Epithelial cell of prostate (primary cell): Measurements from ENCODE around the gene ATP5IF1.

Experiments
- DNase-seq: peaks from one replicate; pipeline ENCODE4 v3.0.0-alpha.2; 2011; ENCODE audit warnings: low read depth, low spot score
- H3K27ac ChIP-seq: fragments of 450-650 bp; 2 replicates; pipeline ENCODE4 v1.5.1; 2017; ENCODE audit warnings: mild to moderate bottlenecking

ATP5IF1 gene

DNA sequence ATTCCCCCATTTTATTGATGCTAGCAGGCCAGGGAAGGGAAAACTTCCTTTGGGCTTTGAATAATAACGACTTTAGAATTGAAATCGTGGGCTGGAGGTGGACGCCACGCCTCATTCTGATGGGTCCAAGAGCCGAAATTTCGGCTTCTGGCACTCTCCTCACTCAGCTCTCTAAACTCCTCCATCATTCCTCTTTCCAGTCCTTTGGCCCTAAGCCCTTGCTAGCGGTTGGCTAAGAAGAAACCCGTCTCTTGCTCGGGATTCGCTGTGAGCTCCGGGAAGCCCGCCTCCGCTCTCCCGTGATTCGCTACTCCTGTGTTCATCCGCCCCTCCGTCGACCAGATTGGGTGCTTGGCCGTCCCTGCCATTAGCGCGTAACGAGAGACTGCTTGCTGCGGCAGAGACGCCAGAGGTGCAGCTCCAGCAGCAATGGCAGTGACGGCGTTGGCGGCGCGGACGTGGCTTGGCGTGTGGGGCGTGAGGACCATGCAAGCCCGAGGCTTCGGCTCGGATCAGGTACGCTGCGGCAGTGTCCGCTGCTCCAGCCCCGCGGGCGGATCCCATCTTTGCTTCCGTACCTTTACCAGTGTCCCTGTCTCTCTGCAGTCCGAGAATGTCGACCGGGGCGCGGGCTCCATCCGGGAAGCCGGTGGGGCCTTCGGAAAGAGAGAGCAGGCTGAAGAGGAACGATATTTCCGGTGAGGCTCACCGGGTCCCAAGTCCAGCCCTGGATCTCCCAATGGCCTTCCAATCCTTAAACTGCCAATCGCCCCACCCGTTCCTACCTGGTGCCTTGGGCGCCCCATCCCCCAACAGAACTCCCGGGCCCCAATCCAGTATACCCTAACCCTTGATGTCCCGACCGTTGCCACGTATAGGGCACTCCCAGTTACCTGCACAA, at the start of gene ATP5IF1:
ATP5IF1 (plus strand) TSS at position 370 of the 901 bp plus-strand sequence; CDS start at position 430, 60 bp downstream.
- peak; percentile 89 for DNase-seq
- peak within 1 kb of the TSS; percentile 54 for H3K27ac ChIP-seq

DNA sequence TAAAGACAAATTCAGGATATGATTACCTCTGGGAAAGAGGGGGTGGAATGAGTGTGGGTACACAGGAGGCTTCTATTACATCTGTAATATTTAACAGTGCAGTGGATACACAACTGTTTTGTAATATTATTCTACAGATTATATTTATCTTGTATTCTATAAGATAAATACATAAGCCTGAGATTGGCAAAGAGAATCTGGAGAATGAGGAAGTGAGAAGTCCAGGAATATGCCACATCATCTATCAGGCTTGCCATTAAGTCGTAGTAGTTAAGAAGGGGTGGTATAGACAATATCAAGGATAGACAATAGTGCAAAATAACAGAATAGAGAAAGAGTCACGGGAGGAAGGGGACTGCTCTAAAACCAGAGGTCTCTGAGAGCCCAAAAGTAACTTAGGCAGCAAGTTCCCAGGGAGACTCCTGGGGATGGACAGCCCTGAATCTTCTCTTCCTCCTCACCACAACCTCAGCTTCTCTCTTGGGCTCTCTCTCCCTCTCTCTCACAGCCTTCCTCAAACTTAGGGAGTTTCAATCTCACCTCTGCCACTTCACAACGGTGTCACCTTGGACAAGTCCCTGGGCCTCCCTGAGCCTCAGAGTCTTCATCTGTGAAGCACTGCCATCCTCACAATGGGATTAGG, 45.5 kb upstream of the ATP5IF1 start:
- DNase-seq: no peak
- peak overlapping the region; percentile 52 for H3K27ac ChIP-seq

DNA sequence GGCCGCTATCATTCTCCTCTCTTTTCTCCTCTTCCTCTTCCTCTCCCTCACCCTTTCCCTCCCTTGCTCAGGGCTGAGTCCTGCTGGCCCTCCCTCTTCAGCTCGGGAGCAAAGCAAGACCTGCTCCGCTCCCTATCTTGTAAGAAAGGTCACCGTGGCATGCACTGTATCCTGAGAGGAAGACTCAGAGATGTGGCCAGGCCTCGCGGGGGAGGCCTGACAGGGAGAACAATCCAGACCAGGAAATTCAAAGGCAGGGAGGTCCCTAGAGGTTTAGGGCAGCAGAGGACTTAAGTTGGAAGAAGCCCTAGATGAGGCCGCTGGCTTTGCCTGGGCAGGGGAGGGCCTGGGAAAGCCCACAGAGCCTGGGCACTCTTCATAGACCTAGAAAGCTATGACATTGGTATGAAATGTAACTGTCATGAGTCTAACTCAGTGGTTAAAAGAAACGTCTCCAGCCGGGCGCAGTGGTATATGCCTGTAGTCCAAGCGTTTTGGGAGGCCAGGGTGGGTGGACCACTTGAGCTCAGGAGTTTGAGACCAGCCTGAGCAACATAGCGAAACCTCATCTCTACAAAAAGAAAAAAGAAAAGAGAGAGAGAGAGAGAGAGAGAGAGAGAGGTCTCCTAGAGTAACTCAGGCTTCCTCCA, 44.8 kb upstream of the ATP5IF1 start:
- H3K27ac ChIP-seq: peak overlapping the region; percentile 52

GRCh38 chr1:28193701-28194161, 42.2 kb upstream of the ATP5IF1 start:
- DNase-seq: peak; percentile 60
- H3K27ac ChIP-seq: peak overlapping the region; percentile 49

More for the DNA sequence above, 44.8 kb upstream of the ATP5IF1 start:
- no peak for DNase-seq

GRCh38 chr1:28194326-28195035, 41.4 kb upstream of the ATP5IF1 start:
- peak overlapping the region; percentile 49 for H3K27ac ChIP-seq
- no peak for DNase-seq

DNA sequence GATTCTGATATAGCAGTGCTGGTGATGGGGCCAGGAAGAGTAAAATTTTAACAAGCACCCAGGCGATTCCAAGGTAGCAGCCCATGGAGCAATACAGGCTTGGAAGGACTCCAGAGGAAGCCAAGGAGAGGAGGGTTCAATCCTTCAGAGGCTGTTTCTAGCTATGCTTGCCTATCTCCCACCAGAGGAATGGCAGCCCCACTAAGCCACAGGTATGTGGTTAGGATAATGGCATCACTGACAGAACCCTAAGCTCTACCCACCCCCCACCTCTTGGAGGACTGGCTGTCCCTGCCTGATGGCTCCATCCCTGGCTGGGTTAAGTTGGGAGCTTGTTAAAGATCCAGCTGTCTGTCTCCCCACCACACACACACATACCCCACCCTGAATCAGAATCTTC, 40.1 kb upstream of the ATP5IF1 start:
- no peak for DNase-seq
- no peak overlapping the region for H3K27ac ChIP-seq

GRCh38 chr1:28196330-28196729, 39.6 kb upstream of the ATP5IF1 start:
- H3K27ac ChIP-seq: peak overlapping the region; percentile 75
- no peak for DNase-seq

DNA sequence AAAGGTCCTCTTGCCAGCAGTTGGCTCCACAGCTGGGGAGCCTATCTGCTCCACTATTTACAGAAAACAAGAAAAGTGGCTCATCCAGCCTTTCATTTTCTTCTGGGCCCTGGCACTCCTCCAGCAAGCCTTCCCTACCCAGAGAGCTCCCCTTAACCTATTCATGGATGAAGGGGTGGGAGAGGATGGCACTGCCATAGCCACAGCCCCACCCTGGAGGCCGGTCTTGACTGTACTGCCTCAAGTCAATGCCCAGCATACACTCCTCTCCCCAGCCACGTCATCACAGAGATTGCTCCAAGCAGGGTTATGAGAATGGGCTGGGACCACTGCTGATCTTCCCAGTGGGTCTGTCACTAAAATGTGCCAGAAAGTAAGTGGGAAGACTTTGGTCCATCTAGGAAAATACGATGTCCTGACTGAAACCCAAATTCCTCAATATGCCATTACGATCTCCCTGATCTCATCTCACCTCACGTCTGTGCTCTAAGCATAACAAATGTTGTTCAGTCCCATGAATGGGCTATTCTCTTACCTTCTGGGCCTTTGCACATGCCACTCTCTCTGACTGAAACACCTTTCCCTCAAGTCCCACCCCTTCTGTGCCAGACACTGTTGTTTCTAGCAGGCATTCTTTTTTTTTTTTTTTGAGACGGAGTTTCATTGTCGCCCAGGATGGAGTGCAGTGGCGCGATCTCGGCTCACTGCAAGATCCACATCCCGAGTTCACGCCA, 38.1 kb upstream of the ATP5IF1 start:
- DNase-seq: no peak
- H3K27ac ChIP-seq: peak overlapping the region; percentile 75

DNA sequence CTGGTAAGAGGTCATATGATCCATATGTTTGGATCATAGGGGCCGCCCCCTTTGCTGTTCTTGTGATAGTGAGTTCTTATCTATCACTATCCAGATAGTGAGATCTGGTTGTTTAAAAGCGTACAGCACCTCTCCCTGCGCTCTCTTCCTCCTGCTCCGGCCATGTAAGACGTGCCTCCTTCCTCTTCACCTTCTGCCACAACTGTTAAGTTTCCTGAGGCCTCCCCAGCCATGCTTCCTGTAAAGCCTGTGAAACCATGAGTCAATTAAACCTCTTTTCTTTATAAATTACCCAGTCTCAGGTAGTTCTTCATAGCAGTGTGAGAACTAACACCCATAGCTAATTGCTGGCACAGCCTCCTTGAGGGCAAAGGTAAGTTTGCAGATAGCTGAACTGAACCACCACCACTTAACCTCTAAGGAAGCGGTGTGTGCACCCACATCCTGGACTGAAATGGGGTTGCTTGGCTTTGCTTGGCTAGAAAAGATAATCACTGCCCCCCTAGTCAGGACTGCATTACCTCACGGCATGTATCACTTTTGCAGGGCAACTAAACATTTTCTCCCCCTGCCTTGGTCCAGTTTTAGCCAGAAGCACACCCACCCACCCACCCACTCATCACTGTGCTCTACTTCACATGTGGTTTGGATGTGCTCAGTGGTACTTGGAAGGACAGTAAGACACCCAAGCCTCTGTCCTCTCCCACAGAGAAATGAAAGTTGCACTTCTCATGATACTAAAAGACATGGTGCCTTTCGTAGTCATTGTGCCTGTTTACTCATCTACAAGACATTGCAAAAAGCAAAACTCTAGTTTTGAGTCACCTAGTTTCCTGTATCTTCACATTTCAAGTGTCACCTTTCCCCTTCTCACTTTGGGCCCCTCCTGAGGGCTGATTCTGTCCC, 36.3 kb upstream of the ATP5IF1 start:
- no peak overlapping the region for H3K27ac ChIP-seq
- no peak for DNase-seq

DNA sequence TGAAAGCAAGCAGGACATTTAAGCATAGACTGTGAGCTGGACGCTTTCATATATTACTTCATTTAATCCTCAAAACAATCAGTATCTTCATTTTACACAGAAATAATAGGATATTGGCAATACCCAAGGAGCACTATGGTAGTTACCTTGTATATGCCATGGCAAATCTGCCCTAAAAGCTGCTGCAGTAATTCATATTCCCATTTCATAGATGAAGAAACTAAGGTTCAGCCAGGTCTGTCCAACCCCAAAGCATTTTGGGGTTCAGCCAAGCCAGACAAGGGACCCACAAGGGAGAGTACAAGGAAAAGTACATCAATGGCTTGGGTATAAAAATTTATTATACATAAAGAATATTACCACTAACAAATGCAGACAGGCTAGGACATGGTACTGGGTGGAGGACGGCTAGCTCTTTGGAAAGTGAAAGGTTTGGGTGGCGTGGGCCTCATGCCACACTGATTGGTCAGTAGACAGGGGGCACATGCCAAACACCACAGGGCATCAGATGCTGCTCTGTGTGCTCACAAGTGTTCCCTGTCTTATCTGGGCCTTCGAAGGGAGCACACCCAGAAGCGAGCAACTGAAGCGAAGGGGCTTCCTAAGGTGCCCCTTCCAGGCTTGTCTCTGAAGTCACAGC, 35.6 kb upstream of the ATP5IF1 start:
- no peak overlapping the region for H3K27ac ChIP-seq
- no peak for DNase-seq

GRCh38 chr1:28205243-28205642, 30.7 kb upstream of the ATP5IF1 start:
- no peak for DNase-seq
- H3K27ac ChIP-seq: no peak overlapping the region

DNA sequence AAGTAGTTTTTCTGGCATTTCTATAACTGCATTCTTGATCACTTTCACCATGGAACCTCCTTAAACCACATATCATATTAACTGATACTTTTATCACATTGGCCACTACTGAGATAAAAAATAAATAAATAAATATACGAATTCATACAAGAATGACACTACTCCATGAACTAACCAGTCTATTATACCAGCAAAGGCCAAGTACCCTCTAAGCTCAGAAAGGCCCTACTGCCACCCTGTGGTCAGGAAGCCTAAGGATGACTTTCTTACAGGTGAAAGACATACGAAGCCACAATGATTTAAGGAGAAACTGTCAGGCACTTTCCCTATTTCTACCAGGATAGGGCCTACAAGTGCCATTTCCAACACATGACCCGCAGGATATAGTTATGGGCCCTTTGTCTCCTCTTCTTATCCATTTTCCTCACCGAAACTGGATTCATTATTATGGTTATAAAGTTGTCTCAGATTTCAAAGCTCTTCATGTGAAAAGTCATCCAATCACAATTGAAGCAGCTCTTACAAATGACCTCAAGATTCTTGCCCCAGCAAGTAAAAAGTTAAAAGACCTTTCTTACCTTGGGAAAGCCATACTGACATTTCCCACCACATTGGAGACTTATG, 27.0 kb upstream of the ATP5IF1 start:
- DNase-seq: peak; percentile 14
- peak overlapping the region; percentile 3 for H3K27ac ChIP-seq

- no peak for DNase-seq
- peak overlapping the region; percentile 3 for H3K27ac ChIP-seq
Observed at GRCh38 chr1:28209700-28210099, 26.2 kb upstream of the ATP5IF1 start.

DNA sequence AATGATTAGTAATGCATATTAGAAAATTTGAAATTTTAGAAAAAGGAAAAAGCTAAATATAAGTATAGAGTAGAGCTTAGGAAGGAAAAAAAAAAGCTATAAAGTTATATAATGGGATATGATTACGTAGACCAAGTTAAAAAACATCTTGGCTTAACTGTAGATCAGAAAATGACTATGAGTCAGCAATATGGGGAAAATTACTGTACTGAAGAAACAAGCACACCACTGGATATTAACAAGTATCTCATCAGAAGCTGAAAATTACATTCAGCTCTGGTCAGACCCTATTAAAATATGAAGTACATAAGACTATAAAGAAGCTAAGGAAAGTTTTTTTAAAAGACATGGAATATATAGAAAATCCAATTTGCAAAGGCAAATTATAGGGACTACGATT, 22.6 kb upstream of the ATP5IF1 start:
- no peak for DNase-seq
- H3K27ac ChIP-seq: no peak overlapping the region

DNA sequence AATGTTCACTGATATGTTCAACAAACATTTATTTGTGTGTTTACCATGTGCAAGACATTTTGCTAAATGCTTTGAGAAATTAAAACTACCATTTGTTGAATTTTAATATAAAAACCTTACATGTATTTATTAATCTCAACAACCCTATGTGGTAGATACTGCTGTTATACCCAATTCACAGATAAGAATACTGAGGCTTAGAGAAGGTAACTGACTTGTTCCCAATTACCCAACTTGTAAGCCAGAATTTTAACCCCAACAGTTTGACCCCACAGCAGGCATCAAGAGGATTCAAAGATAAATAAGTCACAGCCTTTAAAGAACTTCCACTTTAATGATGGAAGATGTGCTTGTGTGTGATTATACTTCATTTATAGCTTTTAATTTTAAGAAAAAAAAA, 6.8 kb upstream of the ATP5IF1 start:
- no peak for DNase-seq
- no peak overlapping the region for H3K27ac ChIP-seq

DNA sequence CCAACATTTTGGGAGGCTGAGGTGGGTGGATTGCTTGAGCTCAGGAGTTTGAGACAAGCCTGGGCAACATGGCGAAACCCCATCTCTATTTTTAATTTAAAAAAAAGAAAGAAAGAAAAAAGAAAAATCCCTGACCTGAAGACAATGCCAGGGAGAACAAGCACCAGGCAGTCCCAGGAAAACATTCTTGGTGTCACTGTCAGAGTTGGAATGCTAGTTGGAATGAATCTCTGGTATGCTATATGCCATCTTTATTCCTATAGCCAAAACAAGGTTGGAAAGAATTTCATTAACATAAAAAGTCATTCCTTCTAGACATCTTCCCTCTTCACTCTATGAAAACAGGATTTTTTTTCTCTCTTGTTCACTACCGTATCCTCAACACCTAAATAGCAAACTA, 5.9 kb upstream of the ATP5IF1 start:
- DNase-seq: no peak
- no peak overlapping the region for H3K27ac ChIP-seq

DNA sequence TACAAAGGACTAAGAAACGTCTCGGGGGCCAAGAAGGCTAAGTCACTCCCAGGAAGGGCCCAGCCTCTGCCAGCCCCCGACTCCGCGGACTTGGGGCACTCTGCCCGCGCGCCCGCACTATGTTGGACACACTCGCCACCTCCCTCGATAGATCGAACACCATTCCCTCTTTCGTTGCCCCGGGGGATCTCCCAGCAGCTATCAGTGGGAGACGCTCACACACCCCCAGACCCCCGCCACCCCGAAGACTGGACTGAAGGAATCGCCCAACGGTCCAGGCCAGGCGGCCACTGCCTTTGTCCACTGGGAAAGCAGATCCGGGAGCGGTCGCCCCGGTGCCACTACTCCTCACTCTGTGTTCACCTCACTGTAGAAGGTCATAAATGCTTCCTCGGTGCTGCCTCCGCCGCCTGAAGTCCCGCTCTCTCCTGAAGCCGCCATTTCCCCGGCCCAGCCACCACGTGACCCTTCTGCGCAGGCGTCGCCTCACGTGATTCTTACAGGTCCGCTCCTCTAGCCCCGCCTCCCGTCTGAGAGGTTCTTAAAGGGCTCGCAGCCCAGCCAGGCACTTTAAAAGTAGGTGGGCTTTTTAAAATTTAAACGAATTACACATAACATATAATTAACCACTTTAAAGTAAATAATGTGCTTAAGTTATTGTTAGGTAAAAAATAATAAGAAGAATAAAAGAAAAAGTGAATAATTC, 3.2 kb upstream of the ATP5IF1 start, which contains the start of gene DNAJC8:
DNAJC8 (minus strand) TSS at position 472 of the 706 bp plus-strand sequence; CDS start at position 441, 31 bp downstream.
- peak within 1 kb of the TSS; percentile 50 for H3K27ac ChIP-seq
- peak; percentile 60 for DNase-seq
